Measurements from ENCODE around the gene MYO7A. TPM values are rescaled to one million over a fixed set of nuclear protein-coding genes. Genes with fewer than 3 reads are reported as not detected.

MYO7A gene
- total RNA-seq, 2 experiments from 2014 or later: 0.09 to 0.14 TPM

- ATAC-seq: no peak
- H3K27ac Mint-ChIP-seq: no peak overlapping the region
- DNase-seq: no peak
- no peaks in the 10 kb centered on the region for H3K36me3 Mint-ChIP-seq (ENCODE audit: low read depth)
- no peak for TF ChIP-seq CTCF (IDR thresholded peaks at IDR 0.05)
- no peaks in the 10 kb centered on the region for H3K4me1 Mint-ChIP-seq (ENCODE audit: low read depth)
- H3K4me3 Mint-ChIP-seq: no peak overlapping the region
- intact Hi-C loops (cut with micrococcal nuclease): no loop called here
- ChIA-PET POLR2A (no interaction called here), CTCF (interaction anchor here (1.3 to 3.8 kb wide), 2 partner anchors 9 to 52 kb away, joined by 5 to 22 read pairs; partner anchors contain the start of gene MYO7A)
- no peaks in the 10 kb centered on the region for H3K9me3 Mint-ChIP-seq
- H3K27me3 Mint-ChIP-seq: no peaks in the 10 kb centered on the region
Measured at GRCh38 chr11:77179048-77179447, 51.0 kb downstream of the MYO7A start.

- TF ChIP-seq CTCF (IDR thresholded peaks at IDR 0.05): no peak
- Mint-ChIP-seq H3K27me3 (no peaks in the 10 kb centered on the region), H3K36me3 (ENCODE audit: low read depth) (no peaks in the 10 kb centered on the region), H3K27ac (no peak overlapping the region), H3K4me1 (ENCODE audit: low read depth) (no peaks in the 10 kb centered on the region), H3K9me3 (no peaks in the 10 kb centered on the region), H3K4me3 (no peak overlapping the region)
- ATAC-seq (no peak), DNase-seq (no peak)
- intact Hi-C loops (cut with micrococcal nuclease): no loop called here
- ChIA-PET POLR2A (no interaction called here), CTCF (interaction anchor here (1.3 to 3.8 kb wide), 2 partner anchors 8 to 52 kb away, joined by 5 to 22 read pairs; partner anchors contain the start of gene MYO7A)
Measured at GRCh38 chr11:77179681-77180080, 51.6 kb downstream of the MYO7A start.

- CTCF ChIA-PET: interaction anchor here (1.0 to 3.8 kb wide), 2 partner anchors 53 to 367 kb away, joined by 3 to 22 read pairs; partner anchors contain the start of gene MYO7A
Measured at GRCh38 chr11:77180346-77180745, 52.3 kb downstream of the MYO7A start.

GRCh38 chr11:77181226-77181625 is 53.2 kb downstream of the MYO7A start:
- H3K27ac Mint-ChIP-seq: no peak overlapping the region
- no peak for TF ChIP-seq CTCF (IDR thresholded peaks at IDR 0.05)
- no peaks in the 10 kb centered on the region for H3K36me3 Mint-ChIP-seq (ENCODE audit: low read depth)
- no peaks in the 10 kb centered on the region for H3K27me3 Mint-ChIP-seq
- H3K4me3 Mint-ChIP-seq: no peak overlapping the region
- DNase-seq: no peak
- POLR2A ChIA-PET: no interaction called here
- H3K9me3 Mint-ChIP-seq: no peaks in the 10 kb centered on the region
- intact Hi-C loops (cut with micrococcal nuclease): no loop called here
- CTCF ChIA-PET: interaction anchor here (1.3 to 3.8 kb wide), 2 partner anchors 54 to 90 kb away, joined by 3 to 22 read pairs; partner anchors contain the start of gene MYO7A
- no peaks in the 10 kb centered on the region for H3K4me1 Mint-ChIP-seq (ENCODE audit: low read depth)
- no peak for ATAC-seq

More at GRCh38 chr11:77180346-77180745, 52.3 kb downstream of the MYO7A start:
- no peak overlapping the region for H3K27ac Mint-ChIP-seq
- H3K4me3 Mint-ChIP-seq: no peak overlapping the region
- no peak for TF ChIP-seq CTCF (IDR thresholded peaks at IDR 0.05)
- H3K9me3 Mint-ChIP-seq: no peaks in the 10 kb centered on the region
- ATAC-seq: no peak
- POLR2A ChIA-PET: no interaction called here
- H3K4me1 Mint-ChIP-seq (ENCODE audit: low read depth): no peaks in the 10 kb centered on the region
- no peaks in the 10 kb centered on the region for H3K36me3 Mint-ChIP-seq (ENCODE audit: low read depth)
- intact Hi-C loops (cut with micrococcal nuclease): no loop called here
- no peak for DNase-seq
- no peaks in the 10 kb centered on the region for H3K27me3 Mint-ChIP-seq

DNA sequence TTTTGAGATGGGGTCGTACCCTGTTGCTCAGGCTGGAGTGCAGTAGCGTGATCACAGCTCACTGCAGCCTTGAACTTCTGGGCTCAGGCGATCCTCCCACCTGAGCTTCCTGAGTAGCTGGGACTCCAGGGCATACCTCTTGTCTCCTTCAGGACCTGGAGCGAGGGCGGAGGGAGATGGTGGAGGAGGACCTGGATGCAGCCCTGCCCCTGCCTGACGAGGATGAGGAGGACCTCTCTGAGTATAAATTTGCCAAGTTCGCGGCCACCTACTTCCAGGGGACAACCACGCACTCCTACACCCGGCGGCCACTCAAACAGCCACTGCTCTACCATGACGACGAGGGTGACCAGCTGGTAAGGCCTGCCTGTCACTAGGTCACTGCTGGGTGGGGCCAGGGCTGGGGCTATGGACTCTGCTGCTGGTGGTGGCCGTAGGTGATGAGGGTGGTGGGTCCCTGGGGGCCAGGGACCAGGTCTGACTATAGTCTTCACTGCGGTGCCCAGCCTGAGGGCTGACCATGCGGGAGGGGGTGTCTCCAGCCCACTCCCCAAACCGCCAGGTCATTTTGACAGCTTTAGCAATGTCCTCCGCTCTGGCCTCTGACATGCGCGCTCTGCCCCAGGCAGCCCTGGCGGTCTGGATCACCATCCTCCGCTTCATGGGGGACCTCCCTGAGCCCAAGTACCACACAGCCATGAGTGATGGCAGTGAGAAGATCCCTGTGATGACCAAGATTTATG is 53.9 kb downstream of the MYO7A start:
- TF ChIP-seq CTCF (IDR thresholded peaks at IDR 0.05): no peak
- Mint-ChIP-seq H3K27ac (no peak overlapping the region), H3K27me3 (no peaks in the 10 kb centered on the region), H3K36me3 (ENCODE audit: low read depth) (no peaks in the 10 kb centered on the region), H3K4me3 (no peak overlapping the region), H3K9me3 (no peaks in the 10 kb centered on the region), H3K4me1 (ENCODE audit: low read depth) (no peaks in the 10 kb centered on the region)
- no peak for ATAC-seq
- CTCF ChIA-PET: interaction anchor here (1.3 to 3.8 kb wide), 2 partner anchors 55 to 91 kb away, joined by 3 to 22 read pairs; partner anchors contain the start of gene MYO7A
- intact Hi-C loops (cut with micrococcal nuclease): no loop called here
- POLR2A ChIA-PET: no interaction called here
- DNase-seq: no peak

Data from activated CD8-positive, alpha-beta T cell treated with anti-CD3 and anti-CD28 coated beads for 36 hours (primary cell).